ENCODE data around the gene ANKRD52. TPM values are rescaled to one million over a fixed set of nuclear protein-coding genes. Genes with fewer than 3 reads are reported as not detected.

Gene ANKRD52
- total and polyA plus RNA-seq, 2 experiments from 2014 or later: 20.3 to 25.2 TPM

DNA sequence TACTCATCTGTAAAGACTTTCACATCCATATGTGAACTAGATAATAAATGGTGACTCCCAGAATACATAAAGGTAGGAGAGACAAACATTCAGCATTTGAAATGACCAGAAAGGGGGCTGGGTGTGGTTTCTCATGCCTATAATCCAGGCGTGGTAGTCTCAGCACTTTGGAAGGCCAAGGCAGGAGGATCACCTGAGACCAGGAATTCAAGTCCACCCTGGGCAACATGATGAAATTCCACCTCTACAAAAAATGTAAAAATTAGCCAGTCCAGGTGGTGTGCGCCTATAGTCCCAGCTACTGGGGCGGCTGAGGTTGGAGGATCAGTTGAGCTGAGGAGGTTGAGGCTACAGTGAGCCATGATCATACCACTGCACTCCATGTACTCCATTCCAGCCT is 46.1 kb upstream of the ANKRD52 start (continued):
- no peak for TF ChIP-seq NANOG (IDR thresholded peaks at IDR 0.05; ENCODE audit: borderline replicate concordance)

- TF ChIP-seq EZH2phosphoT487 (IDR thresholded peaks at IDR 0.05; ENCODE audit: unreplicated experiment) (no peak), ZNF331 (CRISPR knock-in tag; IDR thresholded peaks at IDR 0.05; ENCODE audit: low read depth) (no peak), EZH2 (IDR thresholded peaks at IDR 0.05; ENCODE audit: low read depth, unreplicated experiment) (no peak), CREB1 (CRISPR knock-in tag; IDR thresholded peaks at IDR 0.05; ENCODE audit: low read depth) (no peak), JUNB (IDR thresholded peaks at IDR 0.05; ENCODE audit: unreplicated experiment) (no peak), POLR2AphosphoS5 (IDR thresholded peaks at IDR 0.05; ENCODE audit: low read depth) (no peak)
- ATAC-seq (peak; percentile 15; the same call in 2 of the 3 replicates), DNase-seq (ENCODE audit: low spot score) (peak; percentile 4)
- H3K4me3 ChIP-seq: peak overlapping the region; percentile 99
- peak overlapping the region; percentile 76 for H3K4me2 ChIP-seq
- H3K4me1 ChIP-seq (ENCODE audit: insufficient read depth): peaks cover 18% of the 10 kb centered on the region
- peaks cover 46% of the 10 kb centered on the region; the same call in 2 of the 3 replicates for H3K36me3 Mint-ChIP-seq (ENCODE audit: low read depth)
- no peaks in the 10 kb centered on the region for H3K27me3 ChIP-seq (ENCODE audit: insufficient read depth)
- no peaks in the 10 kb centered on the region for H3K9me2 ChIP-seq (ENCODE audit: insufficient read depth)
- H3F3A ChIP-seq (replicated peaks; ENCODE audit: low read depth): peaks cover 32% of the 10 kb centered on the region
- H3K4me1 Mint-ChIP-seq: peaks cover 19% of the 10 kb centered on the region
- peaks cover 40% of the 10 kb centered on the region for H3K79me2 ChIP-seq (replicated peaks; ENCODE audit: insufficient read depth)
- peaks cover 13% of the 10 kb centered on the region for H4K20me1 ChIP-seq (replicated peaks; ENCODE audit: insufficient read depth)
- peak overlapping the region; percentile 93 for H3K27ac ChIP-seq (ENCODE audit: low read depth)
- peak overlapping the region; percentile 97 for H3K27ac Mint-ChIP-seq
- H3K9me3 Mint-ChIP-seq: no peaks in the 10 kb centered on the region; the same call in 2 of the 3 replicates
- peaks cover 14% of the 10 kb centered on the region; the same call in 1 of the 2 replicates for H3K36me3 ChIP-seq (ENCODE audit: insufficient read depth)
- peak overlapping the region; percentile 99 for H3K4me3 Mint-ChIP-seq
- no peak overlapping the region for H2AFZ ChIP-seq
- peaks cover 11% of the 10 kb centered on the region for H3K27me3 Mint-ChIP-seq (ENCODE audit: insufficient read depth, low read depth, poor library complexity)
These were observed 42.7 kb upstream of the ANKRD52 start for GRCh38 chr12:56300644-56301464.

DNA sequence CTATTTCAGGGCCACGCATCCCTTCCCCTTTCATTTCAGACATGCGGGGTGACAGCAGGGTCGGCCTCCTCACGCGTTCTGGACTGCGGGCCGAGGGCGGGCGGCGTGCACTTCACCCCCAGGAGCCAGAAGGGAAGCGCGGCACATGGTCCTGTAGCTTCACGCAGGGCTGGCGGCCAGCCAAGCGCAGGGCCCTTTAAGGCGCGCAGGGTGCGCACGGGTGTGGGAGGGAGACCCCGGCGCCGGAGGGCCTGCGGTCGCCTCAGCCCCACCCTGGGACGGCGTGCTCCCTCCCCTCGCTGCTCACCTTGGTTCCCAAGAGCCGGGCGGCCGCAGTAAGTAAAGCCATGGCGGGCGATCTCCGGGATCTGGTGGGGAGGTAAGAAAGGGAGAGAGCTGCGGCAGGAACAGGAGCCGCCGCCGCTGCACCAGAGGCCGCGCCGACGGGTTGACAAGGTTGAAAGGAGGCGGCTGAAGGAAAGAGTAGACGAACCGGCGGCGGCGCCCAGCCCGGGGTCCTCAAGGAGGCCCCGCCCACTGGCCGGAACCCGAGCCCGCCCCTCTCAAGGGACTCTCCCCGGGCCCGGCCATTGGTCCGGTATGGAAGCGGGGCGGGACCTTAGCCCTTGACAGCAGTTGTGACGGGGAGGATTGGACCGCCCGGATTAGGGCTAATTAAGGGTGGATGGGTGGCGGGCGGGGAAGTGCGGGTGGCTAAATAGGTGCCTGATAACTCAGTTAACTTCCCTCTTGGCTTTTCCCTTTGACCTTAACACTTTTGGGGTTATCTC is 41.9 kb upstream of the ANKRD52 start, which contains the start of gene CS:
Gene CS (minus strand): TSS at position 478 of the 791 bp plus-strand sequence. CDS start 129 bp downstream, at position 349.
- Histone ChIP-seq H3K9me2 (ENCODE audit: insufficient read depth) (no peaks in the 10 kb centered on the region), H3K79me2 (replicated peaks; ENCODE audit: insufficient read depth) (peaks cover 48% of the 10 kb centered on the region), H3K27ac (ENCODE audit: low read depth) (peak within 1 kb of the TSS; percentile 93), H2AFZ (0 out of 2 replicates have a peak within 1 kb of the TSS, but pooled peaks have one; percentile 23), H3K4me1 (ENCODE audit: insufficient read depth) (peaks cover 18% of the 10 kb centered on the region), H3K4me3 (peak within 1 kb of the TSS; percentile 99), H3F3A (replicated peaks; ENCODE audit: low read depth) (peaks cover 28% of the 10 kb centered on the region), H3K4me2 (peak within 1 kb of the TSS; percentile 98), H3K27me3 (ENCODE audit: insufficient read depth) (no peaks in the 10 kb centered on the region), H3K36me3 (ENCODE audit: insufficient read depth) (peaks cover 14% of the 10 kb centered on the region; the same call in 1 of the 2 replicates), H4K20me1 (replicated peaks; ENCODE audit: insufficient read depth) (peaks cover 13% of the 10 kb centered on the region)
- peak within 1 kb of the TSS; percentile 97 for H3K27ac Mint-ChIP-seq
- peak within 1 kb of the TSS; percentile 99 for H3K4me3 Mint-ChIP-seq
- ATAC-seq (peak; percentile 95), DNase-seq (ENCODE audit: low spot score) (peak; percentile 100)
- H3K9me3 Mint-ChIP-seq: no peaks in the 10 kb centered on the region; the same call in 2 of the 3 replicates
- H3K27me3 Mint-ChIP-seq (ENCODE audit: insufficient read depth, low read depth, poor library complexity): peaks cover 11% of the 10 kb centered on the region
- H3K4me1 Mint-ChIP-seq: peaks cover 19% of the 10 kb centered on the region
- peaks cover 41% of the 10 kb centered on the region; the same call in 2 of the 3 replicates for H3K36me3 Mint-ChIP-seq (ENCODE audit: low read depth)
- TF ChIP-seq ZNF462 (CRISPR knock-in tag; IDR thresholded peaks at IDR 0.05) (no peak), CREB1 (CRISPR knock-in tag; IDR thresholded peaks at IDR 0.05; ENCODE audit: low read depth) (peak; percentile 69), STAT1 (IDR thresholded peaks at IDR 0.05; ENCODE audit: unreplicated experiment) (no peak), POLR2AphosphoS5 (IDR thresholded peaks at IDR 0.05; ENCODE audit: low read depth) (peak; percentile 63)
- TF ChIP-seq, protein P1, sequence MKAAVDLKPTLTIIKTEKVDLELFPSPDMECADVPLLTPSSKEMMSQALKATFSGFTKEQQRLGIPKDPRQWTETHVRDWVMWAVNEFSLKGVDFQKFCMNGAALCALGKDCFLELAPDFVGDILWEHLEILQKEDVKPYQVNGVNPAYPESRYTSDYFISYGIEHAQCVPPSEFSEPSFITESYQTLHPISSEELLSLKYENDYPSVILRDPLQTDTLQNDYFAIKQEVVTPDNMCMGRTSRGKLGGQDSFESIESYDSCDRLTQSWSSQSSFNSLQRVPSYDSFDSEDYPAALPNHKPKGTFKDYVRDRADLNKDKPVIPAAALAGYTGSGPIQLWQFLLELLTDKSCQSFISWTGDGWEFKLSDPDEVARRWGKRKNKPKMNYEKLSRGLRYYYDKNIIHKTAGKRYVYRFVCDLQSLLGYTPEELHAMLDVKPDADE (IDR thresholded peaks at IDR 0.05): 0 out of 2 replicates have a peak, but pooled peaks have one; percentile 1
